HUES48 (cell line): ENCODE data around the gene CD8A.

ENCODE experiments used
- H3K27ac ChIP-seq: one replicate; pipeline ENCODE4 v1.7.0; 2013; ENCODE audit warnings: low read depth, low read length, inconsistent platforms
- H3K27me3 ChIP-seq: 2 replicates; pipeline ENCODE4 v1.6.1; 2013; ENCODE audit warnings: mild to moderate bottlenecking, low read length; ENCODE audit not compliant: control insufficient read depth, insufficient read depth
- H3K36me3 ChIP-seq: 2 replicates; pipeline ENCODE4 v1.6.1; 2013; ENCODE audit warnings: low read length; ENCODE audit not compliant: control insufficient read depth, insufficient read depth
- H3K4me1 ChIP-seq: 2 replicates; pipeline ENCODE4 v1.6.1; 2013; ENCODE audit warnings: mild to moderate bottlenecking, low read length; ENCODE audit not compliant: control insufficient read depth, insufficient read depth
- H3K4me3 ChIP-seq: 2 replicates; pipeline ENCODE4 v1.5.1; 2013; ENCODE audit warnings: mild to moderate bottlenecking, low read depth, low read length
- H3K9ac ChIP-seq: 2 replicates; pipeline ENCODE4 v1.6.1; 2013; ENCODE audit warnings: mild to moderate bottlenecking, low read depth, low read length, moderate library complexity
- H3K9me3 ChIP-seq: 2 replicates; pipeline ENCODE4 v1.6.1; 2013; ENCODE audit warnings: low read length; ENCODE audit not compliant: control insufficient read depth, insufficient read depth

Gene CD8A

DNA sequence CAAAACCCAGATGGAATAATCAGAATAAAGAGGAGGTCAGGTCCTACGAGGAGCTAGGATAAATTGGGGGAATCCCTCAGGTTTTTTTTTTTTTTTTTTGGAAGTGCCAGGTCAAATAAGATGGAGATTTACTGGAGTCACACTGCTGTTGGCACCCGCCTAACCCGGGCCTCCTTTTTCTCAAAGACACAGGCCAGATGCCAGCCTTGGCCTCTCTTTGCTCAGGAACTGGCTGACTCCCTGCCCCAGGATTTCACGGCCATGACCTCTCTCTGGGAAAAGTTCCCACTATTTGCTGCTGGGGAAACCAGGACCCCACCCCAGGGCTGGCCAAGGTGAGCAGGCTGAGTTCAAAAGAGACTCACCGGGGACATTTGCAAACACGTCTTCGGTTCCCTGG, 2.5 kb downstream of the CD8A start:
- no peaks in the 10 kb centered on the region for H3K9me3 ChIP-seq
- no peak overlapping the region for H3K4me3 ChIP-seq
- H3K4me1 ChIP-seq: peaks cover 5% of the 10 kb centered on the region; the same call in 1 of the 2 replicates
- no peaks in the 10 kb centered on the region for H3K36me3 ChIP-seq
- H3K27ac ChIP-seq: no peak overlapping the region
- H3K9ac ChIP-seq: no peak overlapping the region
- peaks cover 65% of the 10 kb centered on the region for H3K27me3 ChIP-seq

DNA sequence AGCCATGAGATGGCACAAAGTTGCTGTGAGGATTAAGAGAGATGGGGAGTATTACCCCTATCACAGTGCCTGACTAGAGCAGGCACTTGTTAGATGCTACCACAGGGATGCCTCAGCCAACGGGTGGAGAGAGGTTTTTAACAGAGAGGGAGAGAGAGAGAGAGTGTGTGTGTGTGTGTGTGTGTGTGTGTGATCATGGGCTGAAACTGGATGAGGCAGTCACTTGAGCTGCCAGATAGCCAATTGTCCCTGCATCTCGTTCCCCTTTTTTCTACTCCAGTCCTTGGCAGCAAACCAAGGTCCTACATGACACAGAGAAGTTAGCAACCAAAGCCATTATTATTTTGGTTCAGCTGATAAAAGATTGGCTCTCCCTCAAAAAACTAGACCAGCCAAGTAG, 3.0 kb downstream of the CD8A start:
- Histone ChIP-seq H3K27me3 (peaks cover 61% of the 10 kb centered on the region), H3K9ac (no peak overlapping the region), H3K27ac (no peak overlapping the region), H3K9me3 (no peaks in the 10 kb centered on the region), H3K4me1 (peaks cover 5% of the 10 kb centered on the region; the same call in 1 of the 2 replicates), H3K36me3 (no peaks in the 10 kb centered on the region), H3K4me3 (no peak overlapping the region)

DNA sequence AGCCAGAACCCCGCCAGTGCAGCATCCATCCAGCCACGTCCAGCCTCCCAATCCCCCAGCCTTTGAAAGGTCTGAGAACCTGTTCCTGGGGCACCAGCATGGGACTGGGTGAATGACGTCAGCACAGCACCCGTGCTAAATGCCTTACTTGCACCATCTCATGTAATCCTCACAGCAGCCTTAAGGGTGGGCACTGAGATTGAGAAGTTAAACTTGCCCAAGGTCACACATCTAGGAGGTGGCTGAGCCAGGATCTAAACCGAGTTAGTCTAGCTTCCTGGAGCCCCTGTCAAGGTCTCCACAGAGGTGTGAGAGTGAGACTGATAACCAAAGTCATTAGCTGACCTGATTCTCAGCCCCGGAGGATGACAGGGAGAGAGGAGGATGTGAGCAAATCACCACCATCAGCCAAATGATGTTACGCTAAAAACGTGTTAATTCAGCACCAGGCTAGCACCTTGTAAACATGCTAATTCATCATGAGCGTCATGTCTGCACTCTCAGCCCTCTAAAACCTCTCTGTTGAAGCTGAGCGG, 4.6 kb downstream of the CD8A start:
- no peak overlapping the region for H3K4me3 ChIP-seq
- no peak overlapping the region for H3K27ac ChIP-seq
- H3K36me3 ChIP-seq: no peaks in the 10 kb centered on the region
- H3K9ac ChIP-seq: no peak overlapping the region
- no peaks in the 10 kb centered on the region for H3K9me3 ChIP-seq
- H3K4me1 ChIP-seq: peaks cover 2% of the 10 kb centered on the region; the same call in 1 of the 2 replicates
- peaks cover 44% of the 10 kb centered on the region for H3K27me3 ChIP-seq

DNA sequence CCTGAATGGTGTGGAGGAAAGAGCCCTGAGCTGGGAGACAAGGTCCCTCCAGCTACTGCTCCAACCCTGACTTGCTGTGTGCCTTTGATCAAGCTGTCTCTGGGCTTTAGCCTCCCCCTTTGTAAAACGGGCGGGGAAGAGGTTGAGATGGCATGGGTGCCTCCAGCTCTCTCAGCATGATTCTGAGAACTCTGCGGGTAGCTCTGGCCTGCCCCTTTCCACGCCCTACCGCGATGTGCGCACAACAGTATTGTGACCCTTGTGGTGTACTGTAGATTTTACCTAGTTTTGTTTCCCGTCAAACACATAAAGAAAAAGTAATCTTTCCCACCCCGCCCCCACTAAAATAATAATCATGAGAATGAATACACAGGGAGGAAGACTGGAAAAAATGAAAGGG, 5.3 kb downstream of the CD8A start:
- no peaks in the 10 kb centered on the region for H3K4me1 ChIP-seq

DNA sequence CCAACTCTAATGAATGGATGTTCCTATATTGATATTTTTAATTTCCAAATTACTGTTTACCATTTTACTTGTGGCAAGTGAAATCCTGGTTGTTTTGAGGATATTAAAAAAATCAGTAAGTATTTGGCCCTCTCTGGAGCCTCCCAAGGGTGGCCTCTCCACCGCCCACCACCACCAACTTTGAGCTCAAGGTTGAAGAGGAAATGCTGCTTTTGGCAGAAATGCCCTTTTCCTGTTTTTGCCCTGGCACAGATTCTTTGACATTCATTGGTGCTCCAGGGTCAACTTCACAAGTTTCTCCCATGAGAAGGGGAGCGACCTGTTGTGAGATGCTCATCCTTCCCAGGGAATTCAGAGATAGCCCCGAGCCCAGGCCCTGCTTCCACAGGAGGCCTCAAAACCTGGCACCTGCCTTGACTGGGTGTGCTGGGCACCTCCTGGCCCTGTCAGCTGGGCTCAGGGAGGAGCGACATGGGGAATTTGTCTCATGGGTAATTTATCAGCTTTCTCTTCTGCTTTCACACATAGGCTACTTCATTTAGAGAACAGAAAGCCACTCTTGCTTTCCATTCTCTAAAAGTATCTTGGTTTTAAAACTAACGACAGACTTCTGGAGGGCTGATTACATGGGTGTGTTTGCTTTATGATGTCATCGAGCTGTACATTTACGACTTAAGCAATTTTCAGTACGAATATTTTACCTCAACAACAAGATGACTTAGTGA, 6.9 kb downstream of the CD8A start:
- H3K9ac ChIP-seq: no peak overlapping the region
- H3K4me1 ChIP-seq: no peaks in the 10 kb centered on the region
- H3K9me3 ChIP-seq: no peaks in the 10 kb centered on the region
- no peak overlapping the region for H3K27ac ChIP-seq
- no peak overlapping the region for H3K4me3 ChIP-seq
- peaks cover 22% of the 10 kb centered on the region for H3K27me3 ChIP-seq
- H3K36me3 ChIP-seq: no peaks in the 10 kb centered on the region

More for the DNA sequence above, 5.3 kb downstream of the CD8A start:
- Histone ChIP-seq H3K27me3 (peaks cover 38% of the 10 kb centered on the region), H3K9me3 (no peaks in the 10 kb centered on the region), H3K4me3 (no peak overlapping the region), H3K9ac (no peak overlapping the region), H3K27ac (no peak overlapping the region), H3K36me3 (no peaks in the 10 kb centered on the region)

DNA sequence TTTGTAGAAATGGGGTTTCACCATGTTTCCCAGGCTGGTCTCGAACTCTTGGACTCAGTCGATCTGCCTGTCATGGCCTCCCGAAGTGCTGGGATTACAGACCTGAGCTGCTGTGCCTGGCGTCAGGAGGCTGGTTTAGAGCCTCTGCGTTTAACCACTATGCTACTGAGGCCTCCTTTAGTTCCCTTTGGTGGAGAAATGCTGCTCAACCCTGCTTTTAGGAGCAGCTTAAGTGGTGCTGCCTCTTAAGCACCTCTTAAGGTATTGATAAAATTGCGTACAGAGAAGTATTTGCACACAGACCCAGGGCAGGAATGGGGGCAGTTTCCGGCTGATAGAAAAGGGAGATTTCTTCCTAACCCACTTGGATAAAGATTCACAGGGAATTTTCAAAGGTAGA, 8.0 kb downstream of the CD8A start:
- no peak overlapping the region for H3K9ac ChIP-seq
- H3K4me3 ChIP-seq: no peak overlapping the region
- H3K36me3 ChIP-seq: no peaks in the 10 kb centered on the region
- H3K4me1 ChIP-seq: no peaks in the 10 kb centered on the region
- H3K27ac ChIP-seq: no peak overlapping the region
- H3K9me3 ChIP-seq: no peaks in the 10 kb centered on the region
- peaks cover 11% of the 10 kb centered on the region for H3K27me3 ChIP-seq

DNA sequence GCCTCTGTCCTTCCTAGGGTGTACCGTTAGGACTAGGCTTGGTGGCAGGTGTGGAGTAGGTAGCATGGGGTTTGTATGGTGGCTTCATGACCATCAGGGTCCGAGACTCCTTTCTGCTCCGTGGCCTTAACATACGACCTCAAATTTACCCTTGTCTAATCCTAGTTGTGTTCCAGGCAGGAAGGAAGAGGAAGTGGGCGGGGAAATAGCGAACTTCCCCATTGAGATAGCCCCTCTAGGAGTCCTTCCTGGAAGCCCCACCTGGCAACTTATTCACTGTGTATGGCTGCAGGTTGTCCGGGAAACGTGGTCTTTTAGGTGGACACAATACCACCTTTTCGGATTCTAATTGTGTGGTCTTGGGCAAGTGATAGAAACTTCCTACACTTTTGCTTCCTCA, 9.3 kb downstream of the CD8A start:
- Histone ChIP-seq H3K4me1 (no peaks in the 10 kb centered on the region), H3K27me3 (peaks cover 4% of the 10 kb centered on the region), H3K9me3 (no peaks in the 10 kb centered on the region), H3K4me3 (no peak overlapping the region), H3K27ac (no peak overlapping the region), H3K9ac (no peak overlapping the region), H3K36me3 (no peaks in the 10 kb centered on the region)

DNA sequence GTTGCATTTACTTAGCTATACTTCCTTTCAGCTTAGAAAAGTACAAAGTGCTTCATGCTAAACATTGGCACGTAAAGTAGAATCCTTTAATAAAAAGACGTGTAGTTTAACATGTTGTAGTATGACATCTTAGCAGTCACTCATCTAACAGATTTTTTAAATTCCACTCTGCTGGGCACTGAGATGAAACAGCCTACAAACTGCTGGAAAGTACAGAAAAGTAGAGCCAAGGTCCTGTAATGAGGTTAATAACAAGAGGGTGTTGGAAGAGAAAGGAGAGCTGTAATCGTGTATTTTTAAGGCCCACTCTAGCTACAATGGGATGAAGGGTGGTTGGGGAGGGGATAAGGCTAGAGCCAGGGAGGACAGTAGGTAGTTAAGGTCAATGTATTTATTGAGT, 10.7 kb downstream of the CD8A start:
- Histone ChIP-seq H3K9ac (no peak overlapping the region), H3K9me3 (no peaks in the 10 kb centered on the region), H3K27ac (no peak overlapping the region), H3K36me3 (peaks cover 12% of the 10 kb centered on the region), H3K27me3 (peaks cover 3% of the 10 kb centered on the region; the same call in 1 of the 2 replicates), H3K4me1 (no peaks in the 10 kb centered on the region), H3K4me3 (no peak overlapping the region)

DNA sequence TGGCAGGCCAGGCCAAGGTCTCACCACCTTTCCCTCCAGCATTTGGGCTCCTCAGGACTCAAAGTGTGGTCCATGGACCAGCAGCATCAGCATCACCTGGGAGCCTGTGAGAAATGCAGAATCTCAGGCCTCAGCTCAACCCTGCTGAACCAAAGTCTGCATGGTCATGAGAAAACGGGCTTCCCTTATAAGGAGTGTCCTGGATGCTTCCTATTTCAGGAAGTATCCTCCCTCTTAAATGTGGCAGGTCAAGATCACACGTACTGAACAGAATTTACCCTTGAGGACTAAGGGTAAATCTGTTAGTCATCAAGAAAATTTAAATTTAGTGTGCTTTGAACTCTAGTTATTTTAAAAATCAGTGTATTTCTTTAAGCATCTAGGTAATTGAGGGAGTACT, 11.8 kb downstream of the CD8A start:
- no peak overlapping the region for H3K9ac ChIP-seq
- peaks cover 21% of the 10 kb centered on the region for H3K36me3 ChIP-seq
- H3K27me3 ChIP-seq: no peaks in the 10 kb centered on the region
- no peak overlapping the region for H3K27ac ChIP-seq
- no peaks in the 10 kb centered on the region for H3K4me1 ChIP-seq
- no peak overlapping the region for H3K4me3 ChIP-seq
- no peaks in the 10 kb centered on the region for H3K9me3 ChIP-seq

DNA sequence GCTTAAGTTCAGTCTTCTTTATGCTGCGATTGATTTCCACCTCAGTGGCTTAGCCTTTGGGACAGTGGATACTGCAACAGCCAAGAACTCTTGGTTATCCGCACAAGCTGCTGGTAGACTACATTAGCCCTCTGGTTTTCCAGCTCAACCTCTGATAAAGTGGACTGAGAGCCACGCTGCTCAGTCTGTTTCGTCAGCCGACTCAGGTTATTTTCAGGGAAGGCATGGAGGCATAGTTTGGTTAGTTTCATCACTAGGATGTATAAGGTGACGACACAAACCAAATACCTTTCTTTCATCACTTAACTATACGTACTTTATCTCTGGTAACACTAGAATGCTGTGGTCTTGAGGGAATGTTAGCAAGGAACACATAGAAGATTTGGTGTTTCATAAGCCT, 14.2 kb downstream of the CD8A start:
- Histone ChIP-seq H3K9me3 (no peaks in the 10 kb centered on the region), H3K9ac (no peak overlapping the region), H3K36me3 (peaks cover 42% of the 10 kb centered on the region), H3K27me3 (no peaks in the 10 kb centered on the region), H3K4me1 (no peaks in the 10 kb centered on the region), H3K4me3 (no peak overlapping the region), H3K27ac (no peak overlapping the region)

DNA sequence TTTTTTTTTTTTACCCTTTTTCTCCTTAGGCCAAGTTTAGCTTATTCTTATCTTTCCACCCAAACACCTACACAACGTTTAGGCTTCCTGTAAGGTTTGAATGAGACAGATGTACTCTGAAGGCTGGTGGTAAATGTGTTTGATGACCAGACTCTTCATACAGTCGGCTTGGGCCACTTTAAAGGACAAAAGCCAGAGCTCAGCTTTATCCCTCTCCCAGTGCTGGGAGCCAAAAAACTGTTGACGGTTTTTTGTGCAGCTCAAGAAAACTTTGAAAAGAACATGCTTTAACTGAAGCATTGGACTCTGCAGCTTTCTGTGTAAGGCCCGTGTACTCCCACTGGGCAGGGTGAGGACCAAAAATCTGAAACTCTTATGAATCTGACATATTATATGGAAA, 15.4 kb downstream of the CD8A start:
- Histone ChIP-seq H3K36me3 (peaks cover 54% of the 10 kb centered on the region), H3K4me1 (no peaks in the 10 kb centered on the region), H3K4me3 (no peak overlapping the region), H3K27me3 (no peaks in the 10 kb centered on the region), H3K27ac (no peak overlapping the region), H3K9me3 (no peaks in the 10 kb centered on the region), H3K9ac (no peak overlapping the region)
